Effector CD8-positive, alpha-beta T cell (primary cell): ENCODE results near the gene CCNG2.

Experiments
- DNase-seq: peaks from one replicate; lab custom pipeline; 2025; lab: John Stamatoyannopoulos, UW

The CCNG2 gene

DNA sequence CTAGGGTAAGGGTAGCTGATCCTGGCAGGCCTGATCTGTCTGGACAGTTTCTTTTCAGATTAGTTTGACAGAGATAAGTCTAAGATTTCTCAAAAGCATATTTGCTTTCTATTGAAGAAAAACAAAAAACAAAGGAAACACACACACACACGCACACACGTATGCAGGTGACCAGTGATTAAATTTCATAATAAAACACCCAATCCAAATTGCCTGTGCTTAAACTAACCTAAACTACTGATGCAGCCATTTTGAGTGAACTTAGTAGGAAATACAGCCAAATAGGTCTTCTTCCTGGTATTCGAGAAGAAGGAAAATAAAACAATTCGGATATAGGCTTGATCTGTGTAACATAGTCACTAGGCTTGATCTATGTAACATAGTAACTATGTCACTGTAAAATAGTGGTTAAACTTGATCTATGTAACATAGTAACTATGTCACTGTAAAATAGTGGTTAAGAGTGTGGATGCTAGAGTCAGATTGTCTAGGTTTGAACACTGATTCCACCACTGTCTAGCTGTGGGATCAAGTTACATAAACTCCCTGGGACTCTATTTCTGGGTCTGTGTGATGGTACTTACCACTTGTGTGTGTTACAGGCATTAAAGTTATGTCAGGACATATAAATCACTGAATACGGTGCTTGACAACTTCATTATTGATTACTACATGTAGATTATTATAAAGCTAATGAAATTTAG, 9.8 kb upstream of the CCNG2 start:
- no peak for DNase-seq

GRCh38 chr4:77148078-77148477, 8.9 kb upstream of the CCNG2 start:
- DNase-seq, result no peak

DNA sequence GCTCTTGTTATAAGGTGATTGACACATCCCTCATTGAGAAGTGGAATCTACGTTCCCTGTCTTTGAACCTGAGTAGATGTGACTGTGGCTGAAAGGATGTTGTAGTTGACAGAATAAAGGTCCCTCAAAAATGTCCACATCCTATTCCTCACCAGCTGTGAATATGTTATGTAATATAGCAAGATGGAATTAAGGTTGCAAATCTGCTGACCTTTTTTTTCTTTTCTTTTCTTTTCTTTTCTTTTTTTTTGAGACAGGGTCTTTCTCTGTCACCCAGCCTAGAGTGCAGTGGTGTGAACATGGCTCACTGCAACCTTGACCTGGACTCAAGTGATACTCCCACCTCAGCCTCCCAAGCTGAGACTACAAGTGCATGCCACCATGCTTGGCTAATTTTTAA, 7.2 kb upstream of the CCNG2 start:
- DNase-seq, result no peak

DNA sequence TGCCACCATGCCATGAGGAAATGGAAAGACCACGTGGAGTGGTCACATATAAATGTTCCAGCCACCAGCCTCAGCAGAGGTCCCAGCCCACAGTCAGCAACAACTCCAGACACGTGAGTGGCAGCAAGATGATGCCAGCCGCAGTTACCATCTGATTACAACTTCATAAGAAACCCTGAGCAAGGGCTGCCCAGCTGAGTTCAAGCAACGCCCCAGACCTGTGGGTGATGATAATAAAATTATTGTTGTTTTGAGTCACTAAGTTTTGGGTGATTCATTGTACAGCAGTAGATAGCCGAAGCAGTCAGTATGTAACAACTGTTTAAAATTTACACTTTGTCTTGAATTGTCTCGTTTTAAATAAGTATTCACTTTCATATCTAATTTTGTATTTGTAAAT, 5.8 kb upstream of the CCNG2 start:
- no peak for DNase-seq

DNA sequence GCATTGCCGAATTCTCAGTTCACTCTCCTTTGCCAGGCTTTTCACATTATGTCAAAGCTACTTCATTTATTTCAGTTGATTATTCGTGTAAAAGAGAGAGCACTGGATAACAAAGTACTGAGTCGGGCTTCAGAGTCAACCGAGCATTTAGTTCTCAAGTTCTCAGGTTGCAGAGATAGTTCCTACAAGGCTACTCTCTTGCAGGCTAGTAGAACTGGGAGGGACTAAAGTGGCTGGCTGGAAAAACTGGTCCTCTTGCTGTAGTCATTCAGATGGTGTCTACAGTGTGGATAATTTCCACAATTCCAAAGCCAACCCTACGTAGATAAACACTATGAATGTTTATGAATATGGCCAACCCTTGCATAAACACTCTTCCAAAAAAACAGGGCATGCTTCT, 4.6 kb upstream of the CCNG2 start:
- no peak for DNase-seq

- DNase-seq, result no peak
Measured at GRCh38 chr4:77153006-77153405, 4.0 kb upstream of the CCNG2 start.

- no peak for DNase-seq
Measured at GRCh38 chr4:77154065-77154464, 2.9 kb upstream of the CCNG2 start.

GRCh38 chr4:77154761-77155499, 2.1 kb upstream of the CCNG2 start:
- no peak for DNase-seq

DNA sequence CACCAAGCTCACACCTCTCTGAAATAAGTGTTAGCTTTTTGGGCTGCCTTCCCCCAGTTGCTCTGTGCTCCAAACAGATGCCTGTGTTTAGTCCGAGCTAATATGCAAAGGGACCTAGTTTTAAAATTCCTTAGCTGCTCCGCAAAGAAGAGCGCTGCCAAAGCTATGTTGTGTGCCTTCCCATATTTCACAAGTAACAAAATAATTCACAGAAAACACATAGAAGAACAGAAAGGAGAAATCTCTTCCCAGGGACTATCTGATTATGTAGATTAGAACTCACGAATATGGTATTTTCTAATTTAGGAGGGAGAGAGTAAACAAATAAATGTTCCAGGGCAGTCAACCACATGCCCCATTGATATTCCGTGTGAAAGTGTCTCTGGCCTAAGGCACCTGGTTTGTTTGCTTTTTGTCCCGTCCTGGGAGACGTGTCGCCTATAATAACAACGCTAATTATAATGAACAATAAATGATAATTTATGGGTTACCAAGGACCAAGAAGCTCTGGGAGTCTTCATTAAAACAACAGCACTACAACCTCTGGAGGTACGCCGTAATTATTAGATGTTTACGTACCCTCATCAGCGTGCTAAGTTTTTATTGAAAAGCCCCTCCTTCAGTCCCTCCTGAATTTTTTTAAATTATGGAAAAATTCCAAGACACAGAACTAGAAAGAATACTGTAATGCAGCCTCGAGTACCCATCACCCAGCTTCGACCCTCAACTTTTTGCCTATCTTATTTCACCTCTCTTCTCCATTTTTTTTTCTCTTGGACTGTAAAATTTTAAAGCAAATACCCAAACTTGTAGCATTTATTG, 1.2 kb upstream of the CCNG2 start:
- DNase-seq, result no peak

DNA sequence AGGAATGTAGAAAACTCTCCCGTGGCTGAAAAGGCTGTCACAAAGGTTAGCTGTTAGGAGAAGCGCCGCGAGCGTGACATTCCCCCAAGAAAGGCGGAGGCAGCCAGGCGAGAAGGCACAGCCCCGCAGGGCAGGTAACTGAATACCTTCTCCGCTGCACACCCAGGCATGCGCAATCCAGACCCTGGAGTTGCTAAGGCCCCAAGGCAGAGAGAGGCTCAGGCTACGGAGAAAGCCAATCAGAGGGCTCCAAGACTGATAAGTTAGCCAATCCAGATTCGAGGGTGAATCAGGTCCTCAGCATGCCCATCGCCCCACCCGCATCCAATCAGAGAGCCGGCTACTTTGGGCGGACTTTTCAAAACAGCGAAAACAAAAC, 485 bp upstream of the CCNG2 start:
- DNase-seq, result peak; percentile 98

DNA sequence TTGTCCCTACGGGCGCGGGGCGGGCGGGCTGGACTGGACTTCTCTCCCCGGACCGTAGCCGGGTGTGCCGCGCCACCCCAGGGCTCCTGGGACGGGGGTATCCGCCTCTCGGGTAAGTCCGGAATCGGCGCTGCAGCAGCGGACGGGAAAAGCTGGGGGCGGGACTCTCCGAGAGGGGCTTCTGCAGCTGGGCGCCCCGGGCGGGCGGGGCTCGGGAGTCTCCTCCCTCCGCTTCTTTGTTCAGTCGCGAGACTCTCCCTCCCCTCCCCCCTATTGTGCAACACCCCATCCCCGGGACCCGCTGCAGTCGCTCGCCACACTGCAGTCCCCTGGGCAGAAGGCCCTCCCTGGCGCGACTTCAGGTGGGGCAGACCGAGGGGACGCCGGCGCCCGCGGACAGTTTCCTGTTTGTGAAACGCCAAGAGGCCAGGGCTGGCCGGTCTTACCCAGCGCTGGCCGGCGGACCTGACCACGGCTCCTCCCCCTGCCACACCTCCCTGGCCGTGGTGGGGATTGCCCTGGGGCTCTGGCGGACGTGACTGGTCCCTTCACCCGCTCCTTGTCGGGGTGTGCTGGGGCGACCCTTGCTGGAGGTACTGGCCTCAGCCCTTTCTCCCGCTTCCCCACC, 966 bp downstream of the CCNG2 start:
- peak; percentile 73 for DNase-seq

GRCh38 chr4:77158487-77158861, 1.5 kb downstream of the CCNG2 start:
- DNase-seq, result no peak

DNA sequence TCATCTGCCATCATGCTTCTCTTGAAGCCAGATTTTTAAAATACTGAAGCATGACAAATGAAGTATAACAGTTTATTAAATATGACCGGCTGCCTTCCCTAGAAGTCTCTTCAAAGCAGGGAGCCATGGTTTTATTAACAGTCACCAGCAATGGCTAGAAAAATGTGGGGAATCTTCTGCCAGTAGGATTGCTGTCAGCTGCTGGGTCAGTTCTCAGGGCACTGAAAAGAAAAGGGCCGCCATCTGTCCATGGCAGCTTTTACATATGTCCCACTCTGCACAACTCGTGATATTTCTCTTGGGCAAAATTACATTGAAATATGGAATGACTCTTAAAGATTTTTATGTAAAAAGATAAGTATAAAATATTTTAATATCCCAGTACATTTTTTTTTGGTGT, 2.8 kb downstream of the CCNG2 start:
- no peak for DNase-seq

- no peak for DNase-seq
Measured at GRCh38 chr4:77163641-77164040, 6.6 kb downstream of the CCNG2 start.

DNA sequence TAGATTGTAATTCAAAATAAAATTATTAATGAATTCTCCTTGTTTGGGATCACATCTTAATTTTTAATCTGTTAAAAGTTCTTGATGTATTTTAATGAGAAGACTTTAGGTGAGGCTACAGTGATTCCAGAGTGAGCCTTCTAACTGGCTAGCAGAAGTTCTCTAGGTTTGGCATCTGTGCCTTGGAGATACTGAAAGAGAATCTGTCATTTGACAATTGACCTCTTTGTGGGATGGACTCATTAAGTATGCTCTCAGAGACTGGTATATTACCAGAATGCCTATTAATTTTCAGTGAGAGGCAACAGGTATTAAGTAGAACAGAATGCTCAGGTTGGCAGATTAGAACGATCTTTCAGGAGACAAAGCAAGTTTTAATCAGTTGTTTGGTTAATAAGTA, 10.2 kb downstream of the CCNG2 start:
- no peak for DNase-seq

DNA sequence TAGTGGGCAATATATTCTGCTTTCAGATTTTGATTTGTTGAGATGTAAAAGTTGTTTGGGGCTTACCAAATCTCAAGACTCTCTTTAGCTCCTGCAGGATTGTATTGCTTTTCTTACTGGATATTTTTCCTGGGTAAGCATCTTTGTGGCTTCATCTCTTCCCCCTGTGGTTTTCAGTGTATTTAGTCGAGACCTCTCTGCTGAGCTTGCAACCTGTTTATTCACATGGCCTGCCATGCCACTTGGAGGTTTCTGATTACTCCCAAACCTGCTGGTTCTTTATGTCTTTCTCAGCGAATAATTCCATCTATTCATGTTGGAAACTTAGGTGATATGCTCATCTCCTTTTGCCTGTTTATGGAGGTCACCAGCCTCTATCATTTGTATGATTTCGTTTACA, 10.9 kb downstream of the CCNG2 start:
- no peak for DNase-seq

DNA sequence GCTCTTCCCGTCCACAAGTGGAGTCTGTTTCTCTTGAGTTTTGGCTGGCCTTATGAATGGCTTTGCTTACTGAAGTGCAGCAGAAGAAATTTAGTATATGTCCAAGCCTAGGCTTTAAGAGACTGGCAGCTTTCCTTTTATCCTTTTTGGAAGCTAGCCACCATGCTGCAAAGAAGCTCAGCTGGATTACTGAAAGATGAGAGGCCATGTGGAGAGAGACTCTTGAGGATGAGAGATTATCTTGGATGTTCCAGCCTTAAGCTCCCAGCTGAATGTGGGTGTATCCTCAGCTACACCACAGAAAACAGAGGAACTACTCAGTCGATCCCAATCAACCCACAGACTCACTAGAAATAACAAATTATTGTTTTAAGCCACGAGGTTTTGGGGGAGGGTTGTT, 12.5 kb downstream of the CCNG2 start:
- no peak for DNase-seq

- DNase-seq, result no peak
Measured at GRCh38 chr4:77170926-77171325, 13.9 kb downstream of the CCNG2 start.

DNA sequence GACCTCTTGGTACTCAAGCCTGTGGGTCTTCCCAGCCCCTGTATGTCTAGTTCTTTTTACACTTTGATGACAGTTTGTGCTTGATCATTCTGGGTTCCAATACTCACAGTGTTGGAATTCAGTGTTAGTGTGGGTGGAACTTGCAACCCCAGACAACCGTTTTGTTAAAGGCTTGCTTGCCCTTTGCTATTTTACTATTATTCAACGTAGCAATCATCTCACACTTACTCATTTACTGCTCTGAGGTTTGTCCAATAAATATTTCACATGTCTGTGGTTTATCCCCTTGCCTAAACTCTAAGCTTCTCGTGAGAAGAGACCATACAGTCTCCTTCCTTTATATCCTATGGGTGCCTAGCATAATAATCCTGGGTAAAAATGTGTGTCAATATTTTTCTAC, 15.3 kb downstream of the CCNG2 start:
- DNase-seq, result no peak

GRCh38 chr4:77174426-77174825, 17.4 kb downstream of the CCNG2 start:
- no peak for DNase-seq

GRCh38 chr4:77175201-77175611, 18.2 kb downstream of the CCNG2 start:
- no peak for DNase-seq

DNA sequence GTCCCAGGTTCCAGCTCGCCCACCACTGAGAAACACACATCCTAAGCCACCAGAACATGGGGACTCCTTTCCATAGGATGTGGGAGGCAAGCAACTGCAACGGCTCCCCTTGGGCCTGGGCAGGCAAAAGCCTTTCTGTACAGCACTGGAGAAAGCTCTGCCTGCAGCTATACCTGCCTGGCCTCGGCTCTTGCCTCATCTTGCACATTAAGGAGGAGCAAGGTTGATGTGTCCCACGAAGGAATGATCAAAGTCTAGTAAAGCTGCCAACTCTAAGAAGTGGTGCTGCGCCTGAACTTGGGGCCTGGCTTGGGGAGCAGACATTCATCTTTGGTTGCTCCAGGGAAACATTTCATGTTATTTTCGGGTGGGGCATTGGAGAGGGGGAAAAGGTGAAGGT, 19.6 kb downstream of the CCNG2 start:
- DNase-seq, result no peak

DNA sequence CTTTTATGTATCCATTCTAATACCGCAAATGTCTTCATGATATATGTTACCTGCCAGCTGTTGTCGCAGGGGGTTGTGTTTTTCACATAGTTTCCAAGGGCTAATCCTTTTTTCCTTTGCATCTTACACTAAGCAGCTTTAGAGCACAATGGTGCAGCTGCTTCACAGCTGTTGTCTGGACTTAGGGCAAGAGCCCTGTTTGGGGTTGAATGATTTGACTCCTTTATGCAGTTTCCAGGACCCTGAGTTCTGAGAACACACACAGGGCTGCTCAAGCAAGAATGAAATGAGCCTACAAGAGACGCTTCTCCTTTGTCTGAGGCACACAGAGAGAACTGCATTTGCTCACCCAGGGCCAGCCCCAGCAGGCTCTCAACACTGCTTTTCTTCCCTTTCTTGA, 20.2 kb downstream of the CCNG2 start:
- no peak for DNase-seq
